Dermis blood vessel endothelial cell (primary cell): ENCODE data around the gene TCF25. TPM values are rescaled to one million over a fixed set of nuclear protein-coding genes. Genes with fewer than 3 reads are reported as not detected.
A peak's percentile ranks its signal among the peaks of the same experiment; 100 is the strongest.
"Not testable (repeated sequence)": the region's sequence is repeated elsewhere in the genome, so short reads cannot be mapped to it uniquely, and the experiment has no call there.

Experiments
- DNase-seq: peaks from one replicate; pipeline ENCODE4 v3.0.0; 2010
- total RNA-seq: library from RNA; depleted of rRNA; stranded (reverse); fragments of >200 nt; gene quantifications from 2 replicates; pipeline ENCODE4 v1.2.3, GENCODE V29; 2014

TCF25 gene
- total RNA-seq, 1 donor from 2014 or later, result 206 TPM

GRCh38 chr16:89921131-89921701 is 47.8 kb downstream of the TCF25 start:
- DNase-seq, result no peak

- peak; percentile 95 for DNase-seq
Measured at GRCh38 chr16:89921702-89922476, 48.5 kb downstream of the TCF25 start.

GRCh38 chr16:89922477-89922883 is 49.1 kb downstream of the TCF25 start:
- DNase-seq, result peak; percentile 91

- peak; percentile 87 for DNase-seq
Measured at GRCh38 chr16:89922884-89923639, 49.7 kb downstream of the TCF25 start, which contains the start of gene TUBB3. Gene TUBB3, plus strand, starts transcription at chr16:89923342. Its CDS starts 60 bp downstream, at chr16:89923402.

GRCh38 chr16:89923640-89924296 is 50.4 kb downstream of the TCF25 start:
- DNase-seq, result no peak

- peak; percentile 50 for DNase-seq
Measured at GRCh38 chr16:89924297-89924924, 51.0 kb downstream of the TCF25 start.

GRCh38 chr16:89924925-89925307 is 51.5 kb downstream of the TCF25 start:
- DNase-seq, result no peak

- DNase-seq, result peak; percentile 48
Measured at GRCh38 chr16:89925596-89926079, 52.2 kb downstream of the TCF25 start.

- no peak for DNase-seq
Measured at GRCh38 chr16:89931305-89931896, 58.0 kb downstream of the TCF25 start.

- DNase-seq, result no peak
Measured at GRCh38 chr16:89931964-89932363, 58.6 kb downstream of the TCF25 start.

GRCh38 chr16:89934019-89934418 is 60.6 kb downstream of the TCF25 start:
- not testable (repeated sequence) for DNase-seq

- no peak for DNase-seq
Measured at GRCh38 chr16:89934611-89935553, 61.5 kb downstream of the TCF25 start.

- not testable (repeated sequence) for DNase-seq
Measured at GRCh38 chr16:89935620-89936019, 62.2 kb downstream of the TCF25 start.

- DNase-seq, result no peak
Measured at GRCh38 chr16:89936034-89936433, 62.6 kb downstream of the TCF25 start.

GRCh38 chr16:89936508-89936907 is 63.1 kb downstream of the TCF25 start:
- DNase-seq, result no peak

GRCh38 chr16:89936981-89937380 is 63.6 kb downstream of the TCF25 start:
- no peak for DNase-seq

- no peak for DNase-seq
Measured at GRCh38 chr16:89938175-89938885, 64.9 kb downstream of the TCF25 start.

- no peak for DNase-seq
Measured at GRCh38 chr16:89944773-89945172, 71.4 kb downstream of the TCF25 start.

GRCh38 chr16:89945654-89946053 is 72.3 kb downstream of the TCF25 start:
- no peak for DNase-seq

GRCh38 chr16:89946515-89946914 is 73.1 kb downstream of the TCF25 start:
- DNase-seq, result no peak
